Progenitor cell of endocrine pancreas (in vitro differentiated cells): ENCODE measurements around the gene CMIP. TPM values are rescaled to one million over a fixed set of nuclear protein-coding genes. Genes with fewer than 3 reads are reported as not detected.

Experiments
- DNase-seq: peaks from one replicate; pipeline ENCODE4 v3.0.0; 2021; ENCODE audit warnings: low spot score; ENCODE audit not compliant: unreplicated experiment
- H3K27ac Mint-ChIP-seq: 2 replicates; pipeline ENCODE4 v1.8.0; 2021; ENCODE audit warnings: mild to moderate bottlenecking, moderate library complexity, mixed read lengths
- H3K27me3 Mint-ChIP-seq: 2 replicates; pipeline ENCODE4 v1.8.0; 2021; ENCODE audit warnings: mixed read lengths
- H3K36me3 Mint-ChIP-seq: 2 replicates; pipeline ENCODE4 v1.8.0; 2022; ENCODE audit warnings: mixed read lengths; ENCODE audit not compliant: insufficient read depth
- H3K4me1 Mint-ChIP-seq: 2 replicates; pipeline ENCODE4 v1.8.0; 2021; ENCODE audit warnings: low read depth, mixed read lengths
- H3K4me3 Mint-ChIP-seq: 2 replicates; pipeline ENCODE4 v1.8.0; 2021; ENCODE audit warnings: low read depth, mild to moderate bottlenecking, moderate library complexity, mixed read lengths
- H3K9me3 Mint-ChIP-seq: 2 replicates; pipeline ENCODE4 v1.8.0; 2021; ENCODE audit warnings: low read depth, mixed read lengths
- CTCF ChIP-seq: fragments of 200-600 bp; sonication (generic); IDR thresholded peaks from one replicate; pipeline ENCODE4 v1.5.0; 2021; ENCODE audit warnings: antibody characterized with exemption, mild to moderate bottlenecking; ENCODE audit not compliant: unreplicated experiment
- total RNA-seq: library from RNA; stranded (reverse); gene quantifications from 2 replicates; pipeline ENCODE4 v1.2.1, GENCODE V29; 2021

The CMIP gene
- total RNA-seq, 1 donor from 2014 or later = 62.7 TPM

- Mint-ChIP-seq H3K36me3 (no peaks in the 10 kb centered on the region), H3K9me3 (peaks cover 3% of the 10 kb centered on the region), H3K27ac (peak overlapping the region; percentile 14), H3K4me1 (peaks cover 6% of the 10 kb centered on the region), H3K4me3 (peak overlapping the region; percentile 35), H3K27me3 (peaks cover 13% of the 10 kb centered on the region)
- DNase-seq = peak; percentile 93
- TF ChIP-seq CTCF = peak; percentile 79
These were observed 285.8 kb downstream of the CMIP start for GRCh38 chr16:81730090-81731051.

- Mint-ChIP-seq H3K4me1 (peaks cover 6% of the 10 kb centered on the region), H3K4me3 (no peak overlapping the region), H3K27me3 (peaks cover 11% of the 10 kb centered on the region), H3K36me3 (no peaks in the 10 kb centered on the region), H3K27ac (no peak overlapping the region), H3K9me3 (peaks cover 3% of the 10 kb centered on the region)
- TF ChIP-seq CTCF = no peak
- DNase-seq = no peak
These were observed 287.0 kb downstream of the CMIP start for GRCh38 chr16:81731649-81732048.

GRCh38 chr16:81732699-81733098, 288.1 kb downstream of the CMIP start:
- H3K36me3 Mint-ChIP-seq = no peaks in the 10 kb centered on the region
- no peak overlapping the region for H3K4me3 Mint-ChIP-seq
- H3K27ac Mint-ChIP-seq = no peak overlapping the region
- no peak for DNase-seq
- no peak for TF ChIP-seq CTCF
- H3K4me1 Mint-ChIP-seq = peaks cover 7% of the 10 kb centered on the region
- H3K27me3 Mint-ChIP-seq = peaks cover 11% of the 10 kb centered on the region
- peaks cover 3% of the 10 kb centered on the region for H3K9me3 Mint-ChIP-seq

GRCh38 chr16:81733295-81733694, 288.7 kb downstream of the CMIP start:
- Mint-ChIP-seq H3K9me3 (peaks cover 3% of the 10 kb centered on the region), H3K36me3 (no peaks in the 10 kb centered on the region), H3K27ac (no peak overlapping the region), H3K4me1 (peaks cover 8% of the 10 kb centered on the region), H3K27me3 (peaks cover 11% of the 10 kb centered on the region), H3K4me3 (no peak overlapping the region)
- no peak for DNase-seq
- TF ChIP-seq CTCF = no peak

GRCh38 chr16:81734632-81735434, 290.2 kb downstream of the CMIP start:
- DNase-seq = no peak
- H3K4me3 Mint-ChIP-seq = no peak overlapping the region
- H3K36me3 Mint-ChIP-seq = no peaks in the 10 kb centered on the region
- no peak for TF ChIP-seq CTCF
- peaks cover 5% of the 10 kb centered on the region for H3K27me3 Mint-ChIP-seq
- H3K4me1 Mint-ChIP-seq = peaks cover 7% of the 10 kb centered on the region
- H3K27ac Mint-ChIP-seq = no peak overlapping the region
- H3K9me3 Mint-ChIP-seq = no peaks in the 10 kb centered on the region
